ENCODE results near the gene ACY1. TPM values are rescaled to one million over a fixed set of nuclear protein-coding genes. Genes with fewer than 3 reads are reported as not detected.

The ACY1 gene
- total RNA-seq, 1 experiment from 2014 or later = 50.3 TPM

DNA sequence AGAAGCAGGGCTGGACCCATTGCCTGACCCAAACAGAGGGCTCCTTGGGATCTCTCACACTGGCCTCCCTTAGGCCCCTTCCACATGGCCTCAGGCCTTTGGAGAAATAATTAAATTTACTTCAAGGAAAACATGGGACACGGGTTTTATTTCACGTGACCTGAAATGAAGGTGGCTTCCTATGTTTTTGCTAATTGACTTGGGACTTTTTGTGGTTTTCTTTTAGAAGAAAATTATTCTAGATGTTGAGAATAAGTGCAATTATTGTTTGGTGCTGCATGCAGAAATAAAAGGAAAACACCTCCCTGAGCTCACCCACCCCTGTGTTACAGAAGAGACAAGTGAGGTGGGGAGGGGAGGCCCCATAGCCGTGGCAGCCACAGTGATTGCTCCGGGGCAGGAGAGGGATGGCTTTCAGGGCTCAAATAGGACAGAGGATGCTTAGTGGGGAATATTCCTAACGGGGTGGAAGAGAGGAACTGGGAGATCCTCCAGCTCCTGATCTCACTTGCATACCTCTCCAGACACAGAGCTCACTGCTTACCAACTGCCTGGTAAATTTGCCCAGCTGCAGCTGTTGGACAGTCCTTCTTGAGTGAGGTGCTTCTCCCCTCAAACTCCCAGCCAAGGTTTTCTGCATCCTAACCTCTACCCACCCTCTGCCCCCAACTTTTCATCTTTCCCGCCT, 41.6 kb downstream of the ACY1 start:
- TF ChIP-seq TCF7L2 (IDR thresholded peaks at IDR 0.05; ENCODE audit: low read depth, low read length) = no peak
- TF ChIP-seq, protein P1, sequence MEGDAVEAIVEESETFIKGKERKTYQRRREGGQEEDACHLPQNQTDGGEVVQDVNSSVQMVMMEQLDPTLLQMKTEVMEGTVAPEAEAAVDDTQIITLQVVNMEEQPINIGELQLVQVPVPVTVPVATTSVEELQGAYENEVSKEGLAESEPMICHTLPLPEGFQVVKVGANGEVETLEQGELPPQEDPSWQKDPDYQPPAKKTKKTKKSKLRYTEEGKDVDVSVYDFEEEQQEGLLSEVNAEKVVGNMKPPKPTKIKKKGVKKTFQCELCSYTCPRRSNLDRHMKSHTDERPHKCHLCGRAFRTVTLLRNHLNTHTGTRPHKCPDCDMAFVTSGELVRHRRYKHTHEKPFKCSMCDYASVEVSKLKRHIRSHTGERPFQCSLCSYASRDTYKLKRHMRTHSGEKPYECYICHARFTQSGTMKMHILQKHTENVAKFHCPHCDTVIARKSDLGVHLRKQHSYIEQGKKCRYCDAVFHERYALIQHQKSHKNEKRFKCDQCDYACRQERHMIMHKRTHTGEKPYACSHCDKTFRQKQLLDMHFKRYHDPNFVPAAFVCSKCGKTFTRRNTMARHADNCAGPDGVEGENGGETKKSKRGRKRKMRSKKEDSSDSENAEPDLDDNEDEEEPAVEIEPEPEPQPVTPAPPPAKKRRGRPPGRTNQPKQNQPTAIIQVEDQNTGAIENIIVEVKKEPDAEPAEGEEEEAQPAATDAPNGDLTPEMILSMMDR (IDR thresholded peaks at IDR 0.05) = no peak
- TF ChIP-seq, protein P2, sequence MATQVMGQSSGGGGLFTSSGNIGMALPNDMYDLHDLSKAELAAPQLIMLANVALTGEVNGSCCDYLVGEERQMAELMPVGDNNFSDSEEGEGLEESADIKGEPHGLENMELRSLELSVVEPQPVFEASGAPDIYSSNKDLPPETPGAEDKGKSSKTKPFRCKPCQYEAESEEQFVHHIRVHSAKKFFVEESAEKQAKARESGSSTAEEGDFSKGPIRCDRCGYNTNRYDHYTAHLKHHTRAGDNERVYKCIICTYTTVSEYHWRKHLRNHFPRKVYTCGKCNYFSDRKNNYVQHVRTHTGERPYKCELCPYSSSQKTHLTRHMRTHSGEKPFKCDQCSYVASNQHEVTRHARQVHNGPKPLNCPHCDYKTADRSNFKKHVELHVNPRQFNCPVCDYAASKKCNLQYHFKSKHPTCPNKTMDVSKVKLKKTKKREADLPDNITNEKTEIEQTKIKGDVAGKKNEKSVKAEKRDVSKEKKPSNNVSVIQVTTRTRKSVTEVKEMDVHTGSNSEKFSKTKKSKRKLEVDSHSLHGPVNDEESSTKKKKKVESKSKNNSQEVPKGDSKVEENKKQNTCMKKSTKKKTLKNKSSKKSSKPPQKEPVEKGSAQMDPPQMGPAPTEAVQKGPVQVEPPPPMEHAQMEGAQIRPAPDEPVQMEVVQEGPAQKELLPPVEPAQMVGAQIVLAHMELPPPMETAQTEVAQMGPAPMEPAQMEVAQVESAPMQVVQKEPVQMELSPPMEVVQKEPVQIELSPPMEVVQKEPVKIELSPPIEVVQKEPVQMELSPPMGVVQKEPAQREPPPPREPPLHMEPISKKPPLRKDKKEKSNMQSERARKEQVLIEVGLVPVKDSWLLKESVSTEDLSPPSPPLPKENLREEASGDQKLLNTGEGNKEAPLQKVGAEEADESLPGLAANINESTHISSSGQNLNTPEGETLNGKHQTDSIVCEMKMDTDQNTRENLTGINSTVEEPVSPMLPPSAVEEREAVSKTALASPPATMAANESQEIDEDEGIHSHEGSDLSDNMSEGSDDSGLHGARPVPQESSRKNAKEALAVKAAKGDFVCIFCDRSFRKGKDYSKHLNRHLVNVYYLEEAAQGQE (IDR thresholded peaks at IDR 0.05; ENCODE audit: insufficient read depth in 1 of 2, low read depth in 2 of 2, low read length in 1 of 2) = no peak
- TF ChIP-seq POLR2AphosphoS5 (IDR thresholded peaks at IDR 0.05; ENCODE audit: low read depth, low read length) = no peak
- TF ChIP-seq SIN3A (IDR thresholded peaks at IDR 0.05; ENCODE audit: borderline replicate concordance, insufficient read depth, low read depth, low read length) = no peak
- intact Hi-C loops (cut with micrococcal nuclease; ENCODE audit: unreplicated experiment) = no loop called here
- Histone ChIP-seq H3K9me3 (ENCODE audit: control insufficient read depth, insufficient read depth, low read depth, low read length) (no peaks in the 10 kb centered on the region), H3K36me3 (ENCODE audit: control insufficient read depth, insufficient read depth, low read length) (no peaks in the 10 kb centered on the region), H3K4me1 (ENCODE audit: control insufficient read depth, insufficient read depth, low read length) (no peaks in the 10 kb centered on the region), H3K4me3 (ENCODE audit: low read depth in 2 of 2, low read length in 2 of 2) (no peak overlapping the region), H3K27ac (ENCODE audit: low read length) (no peak overlapping the region), H3K27me3 (ENCODE audit: control insufficient read depth, insufficient read depth, low read length) (no peaks in the 10 kb centered on the region)
- no peak for DNase-seq (ENCODE audit: low read depth, low spot score)
- POLR2A ChIA-PET = no interaction called here
- BruUV-seq (replicated peaks) = no TSS peak
- ATAC-seq = no peak
- CTCF ChIA-PET = no interaction called here
- in situ Hi-C loops (cut with HindIII; ENCODE audit: low pct_unique_long_range_greater_than_20kb, low sequenced_read_pairs) = no loop called here

DNA sequence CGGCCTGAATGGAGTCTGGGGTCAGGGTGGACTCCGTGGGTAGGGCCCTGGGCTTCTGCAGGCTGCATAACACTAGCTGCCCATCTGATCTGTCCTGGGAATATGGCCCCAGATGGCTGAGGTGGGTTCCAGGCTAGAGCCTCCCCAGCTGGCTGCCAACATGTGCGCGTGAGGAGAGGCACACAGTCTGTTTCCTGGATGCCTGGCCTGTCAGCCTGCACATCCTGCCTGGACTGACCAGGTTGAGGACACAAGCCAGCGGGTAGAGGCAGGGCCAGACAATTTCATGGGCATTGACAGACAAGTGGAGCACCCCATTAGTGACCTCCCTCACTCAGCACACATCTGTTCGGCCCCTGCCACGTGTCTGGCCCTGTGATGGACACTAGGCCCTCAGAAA, 42.1 kb downstream of the ACY1 start:
- DNase-seq (ENCODE audit: low read depth, low spot score) (no peak), ATAC-seq (no peak)
- ChIA-PET CTCF (no interaction called here), POLR2A (no interaction called here)
- no TSS peak for BruUV-seq (replicated peaks)
- H3K4me3 ChIP-seq (ENCODE audit: low read depth in 2 of 2, low read length in 2 of 2) = no peak overlapping the region
- no peaks in the 10 kb centered on the region for H3K9me3 ChIP-seq (ENCODE audit: control insufficient read depth, insufficient read depth, low read depth, low read length)
- H3K36me3 ChIP-seq (ENCODE audit: control insufficient read depth, insufficient read depth, low read length) = no peaks in the 10 kb centered on the region
- intact Hi-C loops (cut with micrococcal nuclease; ENCODE audit: unreplicated experiment) = no loop called here
- H3K27ac ChIP-seq (ENCODE audit: low read length) = no peak overlapping the region
- TF ChIP-seq, protein P2 (IDR thresholded peaks at IDR 0.05; ENCODE audit: insufficient read depth in 1 of 2, low read depth in 2 of 2, low read length in 1 of 2) = no peak
- no peak for TF ChIP-seq SIN3A (IDR thresholded peaks at IDR 0.05; ENCODE audit: borderline replicate concordance, insufficient read depth, low read depth, low read length)
- TF ChIP-seq, protein P1 (IDR thresholded peaks at IDR 0.05) = no peak
- TF ChIP-seq POLR2AphosphoS5 (IDR thresholded peaks at IDR 0.05; ENCODE audit: low read depth, low read length) = no peak
- TF ChIP-seq TCF7L2 (IDR thresholded peaks at IDR 0.05; ENCODE audit: low read depth, low read length) = no peak
- no peaks in the 10 kb centered on the region for H3K27me3 ChIP-seq (ENCODE audit: control insufficient read depth, insufficient read depth, low read length)
- in situ Hi-C loops (cut with HindIII; ENCODE audit: low pct_unique_long_range_greater_than_20kb, low sequenced_read_pairs) = no loop called here
- no peaks in the 10 kb centered on the region for H3K4me1 ChIP-seq (ENCODE audit: control insufficient read depth, insufficient read depth, low read length)

Data from Panc1 (cell line).